GM15510 (cell line): ENCODE measurements around the gene SH3RF1.

Experiments used
- POLR2A ChIP-seq: IDR thresholded peaks from 3 replicates; pipeline ENCODE4 v1.6.1; 2011; ENCODE audit warnings: borderline replicate concordance; ENCODE audit not compliant: insufficient read length; ENCODE audit errors: extremely low read depth

Gene SH3RF1

GRCh38 chr4:169249214-169249973, 21.4 kb downstream of the SH3RF1 start:
- no peak for TF ChIP-seq POLR2A

DNA sequence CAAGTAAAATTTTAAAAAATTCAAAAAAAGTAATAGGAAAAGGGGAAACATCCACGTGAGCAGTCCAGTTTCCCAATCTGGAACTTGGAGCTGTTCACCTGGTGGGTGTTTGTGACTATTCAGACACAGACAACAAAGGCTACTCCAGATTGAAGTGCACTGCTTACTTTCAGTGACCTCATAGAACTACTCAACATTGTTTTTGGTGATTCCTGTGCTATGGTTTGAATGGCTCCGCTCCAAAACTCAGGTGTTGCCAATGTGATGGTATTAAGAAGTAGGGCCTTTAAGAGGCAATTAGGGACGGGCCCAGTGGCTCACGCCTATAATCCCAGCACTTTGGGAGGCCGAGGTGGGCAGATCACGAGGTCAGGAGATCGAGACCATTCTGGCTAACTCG, 22.1 kb downstream of the SH3RF1 start:
- TF ChIP-seq POLR2A = no peak

- no peak for TF ChIP-seq POLR2A
These were observed 23.8 kb downstream of the SH3RF1 start for GRCh38 chr4:169246957-169247396.

GRCh38 chr4:169246279-169246678, 24.5 kb downstream of the SH3RF1 start:
- no peak for TF ChIP-seq POLR2A

DNA sequence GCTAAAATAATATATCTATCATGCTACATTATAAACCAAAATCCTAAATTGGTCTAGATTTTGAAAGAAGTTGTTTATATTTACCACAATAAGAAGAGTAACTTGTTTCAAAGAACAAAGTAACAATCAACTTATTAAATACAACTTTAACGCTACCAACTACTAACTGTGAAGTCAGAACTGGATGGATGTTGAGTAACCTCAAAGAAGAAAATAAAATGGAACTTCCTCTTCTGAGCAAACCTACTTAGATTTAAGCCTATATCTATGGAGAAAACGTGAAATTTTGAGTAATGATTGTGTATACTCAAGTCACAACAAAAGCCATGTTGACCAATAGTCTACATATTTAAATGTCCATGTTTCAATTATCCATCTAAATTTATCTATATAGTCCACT, 25.7 kb downstream of the SH3RF1 start:
- no peak for TF ChIP-seq POLR2A

DNA sequence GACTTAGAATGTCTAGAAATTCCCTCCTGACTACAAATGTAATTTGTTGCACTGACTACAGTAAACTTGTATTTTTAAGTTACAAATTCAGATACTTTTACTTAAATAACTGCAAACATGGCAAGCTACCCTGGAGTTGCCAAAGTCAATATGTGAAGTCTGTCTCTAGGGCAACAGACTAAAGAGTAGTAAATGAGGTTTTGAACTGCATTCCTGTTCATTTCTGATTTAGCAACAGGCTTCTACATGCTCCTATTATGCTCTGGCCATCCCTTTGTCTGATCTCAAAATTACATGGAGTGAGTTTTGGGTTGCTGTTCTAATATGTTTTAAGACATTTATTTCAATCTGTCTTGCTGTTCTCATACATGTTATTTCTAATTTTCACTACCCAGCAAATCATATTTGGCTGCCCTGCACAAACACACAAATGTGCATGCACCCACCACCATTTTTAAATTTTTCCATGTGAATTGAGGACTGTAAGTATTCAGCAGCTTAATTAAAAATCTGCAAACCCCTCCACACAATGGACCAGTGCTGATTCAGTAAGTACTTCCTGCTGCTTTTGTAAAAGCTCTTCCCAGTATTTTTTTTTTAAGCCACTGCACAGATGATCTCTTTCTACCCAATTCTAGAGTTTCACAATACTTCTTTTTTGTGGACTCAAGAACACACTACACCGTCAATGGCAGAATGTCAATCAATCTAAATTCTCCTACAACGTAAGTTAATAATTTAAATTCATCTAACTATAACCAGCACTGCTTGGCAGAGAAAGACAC, 26.7 kb downstream of the SH3RF1 start:
- no peak for TF ChIP-seq POLR2A

GRCh38 chr4:169241464-169241863, 29.3 kb downstream of the SH3RF1 start:
- TF ChIP-seq POLR2A = no peak

DNA sequence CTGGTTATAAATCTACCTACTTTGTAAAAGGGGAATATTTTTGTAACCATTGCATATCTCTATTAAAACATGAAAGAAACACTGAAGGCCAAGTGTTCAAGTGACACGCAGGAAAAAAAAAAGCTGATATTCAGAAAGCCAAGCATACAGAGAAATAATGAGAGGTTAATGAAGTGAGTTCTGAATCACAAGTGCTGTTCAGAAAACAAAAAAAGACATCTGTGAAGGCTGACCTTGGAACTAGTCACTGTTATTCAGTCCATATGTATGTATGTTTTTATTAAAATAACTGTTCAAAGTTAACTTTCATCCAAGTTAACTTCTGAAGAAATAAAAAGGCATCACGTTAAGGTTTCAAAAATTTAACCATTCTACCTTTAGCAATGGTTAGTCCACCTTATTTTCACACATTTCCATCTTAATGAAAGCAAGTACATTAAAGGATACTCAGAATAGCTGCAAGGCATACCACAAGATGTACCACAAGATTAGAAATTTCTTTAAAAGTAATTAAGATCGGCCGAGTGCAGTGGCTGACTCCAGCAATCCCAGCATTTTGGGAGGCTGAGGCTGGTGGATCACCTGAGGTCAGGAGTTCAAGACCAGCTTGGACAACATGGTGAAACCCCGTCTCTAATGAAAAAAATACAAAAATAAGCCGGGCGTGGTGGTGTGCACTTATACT, 31.4 kb downstream of the SH3RF1 start:
- no peak for TF ChIP-seq POLR2A

DNA sequence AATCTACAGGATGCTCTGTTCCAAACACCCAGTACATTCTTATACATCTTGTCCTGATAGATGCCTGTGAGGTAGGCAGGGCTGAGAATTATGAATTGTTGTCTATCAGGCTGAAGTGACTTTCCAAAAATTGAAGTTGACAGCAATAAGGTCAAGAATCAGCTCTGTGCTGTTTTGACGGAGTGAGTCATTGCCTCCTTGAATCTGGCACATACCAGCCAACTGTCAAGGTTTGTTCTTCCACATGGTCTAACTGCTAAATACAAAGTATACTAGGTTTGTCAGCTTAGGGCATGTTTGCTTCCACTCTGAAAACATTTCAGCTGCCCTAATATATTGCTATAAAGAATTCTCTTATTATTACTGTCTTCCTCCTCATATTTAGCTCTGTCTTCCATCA, 32.3 kb downstream of the SH3RF1 start:
- TF ChIP-seq POLR2A = no peak

GRCh38 chr4:169236873-169237626, 33.7 kb downstream of the SH3RF1 start:
- no peak for TF ChIP-seq POLR2A

DNA sequence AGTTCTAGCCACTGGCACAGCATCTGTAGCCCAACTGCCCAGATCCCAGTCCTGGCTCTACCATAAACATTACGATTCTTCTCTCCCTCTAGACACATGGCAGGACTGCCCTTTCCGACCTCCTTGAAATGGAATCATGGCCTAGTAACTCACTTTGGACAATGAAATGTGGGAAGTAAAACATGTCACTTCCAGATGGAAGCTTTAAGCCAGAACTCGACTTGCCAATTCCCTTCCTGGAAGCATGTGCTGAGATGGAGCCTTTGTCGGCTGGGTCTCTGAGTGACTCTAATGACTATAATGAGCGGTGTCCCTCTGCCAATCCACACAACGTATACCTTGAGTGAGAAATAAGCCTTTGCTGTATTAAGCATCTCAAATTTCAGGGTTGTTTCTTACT, 34.7 kb downstream of the SH3RF1 start:
- no peak for TF ChIP-seq POLR2A

DNA sequence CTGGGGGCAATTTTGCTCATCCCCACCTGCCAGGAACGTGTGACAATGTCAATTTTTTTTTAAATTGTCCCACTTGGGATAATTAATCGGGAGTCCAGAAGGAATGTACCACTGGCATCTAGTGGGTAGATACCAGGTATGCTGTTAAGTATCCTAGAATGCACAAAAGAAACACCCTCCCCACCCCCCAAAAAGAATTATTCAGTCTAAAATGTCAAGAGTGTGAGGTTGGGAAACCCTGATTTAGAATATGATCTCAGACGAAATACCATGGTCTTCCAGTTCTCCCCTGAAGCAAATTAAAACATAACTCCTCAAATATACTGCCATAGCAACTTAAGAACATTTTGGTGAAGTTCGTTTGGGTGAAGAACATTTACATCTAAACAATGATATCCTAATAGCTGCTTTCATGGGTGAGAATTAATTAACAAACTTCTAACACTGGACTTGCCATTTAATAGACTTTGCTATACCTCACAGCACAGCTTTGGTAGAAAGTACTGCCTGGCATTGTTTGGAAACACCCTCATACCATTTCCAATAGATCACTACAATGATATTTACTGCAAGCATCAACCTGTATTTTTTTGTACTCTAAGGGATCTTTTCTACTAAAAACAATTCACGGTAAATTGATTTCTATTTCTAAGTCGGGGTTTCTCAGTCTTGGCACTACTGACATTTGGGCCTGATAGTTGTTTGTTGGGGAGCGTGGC, 36.5 kb downstream of the SH3RF1 start:
- TF ChIP-seq POLR2A = no peak

- TF ChIP-seq POLR2A = no peak
These were observed 37.1 kb downstream of the SH3RF1 start for GRCh38 chr4:169233691-169234090.

GRCh38 chr4:169231647-169232262, 39.0 kb downstream of the SH3RF1 start:
- no peak for TF ChIP-seq POLR2A
